ENCODE measurements around the gene ZNF597. TPM values are rescaled to one million over a fixed set of nuclear protein-coding genes. Genes with fewer than 3 reads are reported as not detected.

ZNF597 gene
- total RNA-seq, 1 experiment from 2014 or later, result 2.7 TPM

GRCh38 chr16:3471518-3472176, 28.3 kb upstream of the ZNF597 start:
- in situ Hi-C loops (cut with HindIII; ENCODE audit: low pct_unique_long_range_greater_than_20kb, low sequenced_read_pairs), result no loop called here
- CTCF ChIA-PET, result interaction anchor here (0.6 kb wide), 1 partner anchor 342 kb away, joined by 3 read pairs; no protein-coding TSS in a partner anchor
- no peak for TF ChIP-seq TCF7L2 (IDR thresholded peaks at IDR 0.05; ENCODE audit: low read depth, low read length)
- no peak for TF ChIP-seq POLR2AphosphoS5 (IDR thresholded peaks at IDR 0.05; ENCODE audit: low read depth, low read length)
- TF ChIP-seq, protein P1, sequence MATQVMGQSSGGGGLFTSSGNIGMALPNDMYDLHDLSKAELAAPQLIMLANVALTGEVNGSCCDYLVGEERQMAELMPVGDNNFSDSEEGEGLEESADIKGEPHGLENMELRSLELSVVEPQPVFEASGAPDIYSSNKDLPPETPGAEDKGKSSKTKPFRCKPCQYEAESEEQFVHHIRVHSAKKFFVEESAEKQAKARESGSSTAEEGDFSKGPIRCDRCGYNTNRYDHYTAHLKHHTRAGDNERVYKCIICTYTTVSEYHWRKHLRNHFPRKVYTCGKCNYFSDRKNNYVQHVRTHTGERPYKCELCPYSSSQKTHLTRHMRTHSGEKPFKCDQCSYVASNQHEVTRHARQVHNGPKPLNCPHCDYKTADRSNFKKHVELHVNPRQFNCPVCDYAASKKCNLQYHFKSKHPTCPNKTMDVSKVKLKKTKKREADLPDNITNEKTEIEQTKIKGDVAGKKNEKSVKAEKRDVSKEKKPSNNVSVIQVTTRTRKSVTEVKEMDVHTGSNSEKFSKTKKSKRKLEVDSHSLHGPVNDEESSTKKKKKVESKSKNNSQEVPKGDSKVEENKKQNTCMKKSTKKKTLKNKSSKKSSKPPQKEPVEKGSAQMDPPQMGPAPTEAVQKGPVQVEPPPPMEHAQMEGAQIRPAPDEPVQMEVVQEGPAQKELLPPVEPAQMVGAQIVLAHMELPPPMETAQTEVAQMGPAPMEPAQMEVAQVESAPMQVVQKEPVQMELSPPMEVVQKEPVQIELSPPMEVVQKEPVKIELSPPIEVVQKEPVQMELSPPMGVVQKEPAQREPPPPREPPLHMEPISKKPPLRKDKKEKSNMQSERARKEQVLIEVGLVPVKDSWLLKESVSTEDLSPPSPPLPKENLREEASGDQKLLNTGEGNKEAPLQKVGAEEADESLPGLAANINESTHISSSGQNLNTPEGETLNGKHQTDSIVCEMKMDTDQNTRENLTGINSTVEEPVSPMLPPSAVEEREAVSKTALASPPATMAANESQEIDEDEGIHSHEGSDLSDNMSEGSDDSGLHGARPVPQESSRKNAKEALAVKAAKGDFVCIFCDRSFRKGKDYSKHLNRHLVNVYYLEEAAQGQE (IDR thresholded peaks at IDR 0.05; ENCODE audit: insufficient read depth in 1 of 2, low read depth in 2 of 2, low read length in 1 of 2), result no peak
- TF ChIP-seq SIN3A (IDR thresholded peaks at IDR 0.05; ENCODE audit: borderline replicate concordance, insufficient read depth, low read depth, low read length), result no peak
- TF ChIP-seq, protein P2, sequence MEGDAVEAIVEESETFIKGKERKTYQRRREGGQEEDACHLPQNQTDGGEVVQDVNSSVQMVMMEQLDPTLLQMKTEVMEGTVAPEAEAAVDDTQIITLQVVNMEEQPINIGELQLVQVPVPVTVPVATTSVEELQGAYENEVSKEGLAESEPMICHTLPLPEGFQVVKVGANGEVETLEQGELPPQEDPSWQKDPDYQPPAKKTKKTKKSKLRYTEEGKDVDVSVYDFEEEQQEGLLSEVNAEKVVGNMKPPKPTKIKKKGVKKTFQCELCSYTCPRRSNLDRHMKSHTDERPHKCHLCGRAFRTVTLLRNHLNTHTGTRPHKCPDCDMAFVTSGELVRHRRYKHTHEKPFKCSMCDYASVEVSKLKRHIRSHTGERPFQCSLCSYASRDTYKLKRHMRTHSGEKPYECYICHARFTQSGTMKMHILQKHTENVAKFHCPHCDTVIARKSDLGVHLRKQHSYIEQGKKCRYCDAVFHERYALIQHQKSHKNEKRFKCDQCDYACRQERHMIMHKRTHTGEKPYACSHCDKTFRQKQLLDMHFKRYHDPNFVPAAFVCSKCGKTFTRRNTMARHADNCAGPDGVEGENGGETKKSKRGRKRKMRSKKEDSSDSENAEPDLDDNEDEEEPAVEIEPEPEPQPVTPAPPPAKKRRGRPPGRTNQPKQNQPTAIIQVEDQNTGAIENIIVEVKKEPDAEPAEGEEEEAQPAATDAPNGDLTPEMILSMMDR (IDR thresholded peaks at IDR 0.05), result no peak
- intact Hi-C loops (cut with micrococcal nuclease; ENCODE audit: unreplicated experiment), result no loop called here
- POLR2A ChIA-PET, result no interaction called here
- no peaks in the 10 kb centered on the region for H3K27me3 ChIP-seq (ENCODE audit: control insufficient read depth, insufficient read depth, low read length)
- ATAC-seq, result no peak
- no peaks in the 10 kb centered on the region for H3K36me3 ChIP-seq (ENCODE audit: control insufficient read depth, insufficient read depth, low read length)
- no peak overlapping the region for H3K4me3 ChIP-seq (ENCODE audit: low read depth in 2 of 2, low read length in 2 of 2)
- H3K27ac ChIP-seq (ENCODE audit: low read length), result no peak overlapping the region
- BruUV-seq (replicated peaks), result no TSS peak
- no peaks in the 10 kb centered on the region for H3K9me3 ChIP-seq (ENCODE audit: control insufficient read depth, insufficient read depth, low read depth, low read length)
- DNase-seq (ENCODE audit: low read depth, low spot score), result no peak
- H3K4me1 ChIP-seq (ENCODE audit: control insufficient read depth, insufficient read depth, low read length), result 0 out of 2 replicates have a peak, but pooled peaks cover 3% of the 10 kb centered on the region

GRCh38 chr16:3470723-3471122, 27.4 kb upstream of the ZNF597 start:
- TF ChIP-seq POLR2AphosphoS5 (IDR thresholded peaks at IDR 0.05; ENCODE audit: low read depth, low read length) (no peak), TCF7L2 (IDR thresholded peaks at IDR 0.05; ENCODE audit: low read depth, low read length) (no peak), SIN3A (IDR thresholded peaks at IDR 0.05; ENCODE audit: borderline replicate concordance, insufficient read depth, low read depth, low read length) (no peak)
- TF ChIP-seq, protein P2 (IDR thresholded peaks at IDR 0.05), result no peak
- TF ChIP-seq, protein P1 (IDR thresholded peaks at IDR 0.05; ENCODE audit: insufficient read depth in 1 of 2, low read depth in 2 of 2, low read length in 1 of 2), result no peak
- ChIA-PET CTCF (interaction anchor here (0.7 kb wide), 1 partner anchor 99 kb away, joined by 9 read pairs; no protein-coding TSS in a partner anchor), POLR2A (no interaction called here)
- no peak overlapping the region for H3K4me3 ChIP-seq (ENCODE audit: low read depth in 2 of 2, low read length in 2 of 2)
- DNase-seq (ENCODE audit: low read depth, low spot score) (no peak), ATAC-seq (no peak)
- 0 out of 2 replicates have a peak, but pooled peaks cover 3% of the 10 kb centered on the region for H3K4me1 ChIP-seq (ENCODE audit: control insufficient read depth, insufficient read depth, low read length)
- H3K27me3 ChIP-seq (ENCODE audit: control insufficient read depth, insufficient read depth, low read length), result no peaks in the 10 kb centered on the region
- no TSS peak for BruUV-seq (replicated peaks)
- intact Hi-C loops (cut with micrococcal nuclease; ENCODE audit: unreplicated experiment), result no loop called here
- in situ Hi-C loops (cut with HindIII; ENCODE audit: low pct_unique_long_range_greater_than_20kb, low sequenced_read_pairs), result no loop called here
- H3K36me3 ChIP-seq (ENCODE audit: control insufficient read depth, insufficient read depth, low read length), result no peaks in the 10 kb centered on the region
- H3K9me3 ChIP-seq (ENCODE audit: control insufficient read depth, insufficient read depth, low read depth, low read length), result no peaks in the 10 kb centered on the region
- H3K27ac ChIP-seq (ENCODE audit: low read length), result no peak overlapping the region

All from Panc1 (cell line).